Subcutaneous abdominal adipose tissue (tissue), 5 donors: ENCODE results near the gene GPR68.

ENCODE experiments used
- H3K27ac ChIP-seq: one replicate; pipeline ENCODE4 v1.7.0; 2013; ENCODE audit warnings: low read depth, mild to moderate bottlenecking, inconsistent platforms, low read length, moderate library complexity
- H3K27me3 ChIP-seq, 5 donors: one replicate each; pipeline ENCODE4 v1.7.0; 2013; ENCODE audit warnings: low read length in 5 of 5, inconsistent platforms in 1 of 5; ENCODE audit not compliant: control insufficient read depth in 5 of 5, insufficient read depth in 4 of 5
- H3K36me3 ChIP-seq, 5 donors: one replicate each; pipeline ENCODE4 v1.7.0; 2013; ENCODE audit warnings: low read length in 5 of 5; ENCODE audit not compliant: control insufficient read depth in 5 of 5, insufficient read depth in 5 of 5
- H3K4me1 ChIP-seq, 5 donors: one replicate each; pipeline ENCODE4 v1.7.0; 2013; ENCODE audit warnings: low read length in 5 of 5, mild to moderate bottlenecking in 3 of 5, moderate library complexity in 1 of 5; ENCODE audit not compliant: control insufficient read depth in 5 of 5, insufficient read depth in 5 of 5
- H3K4me3 ChIP-seq, 5 donors: one replicate each; pipeline ENCODE4 v1.7.0; 2013; ENCODE audit warnings: low read length in 5 of 5, low read depth in 1 of 5
- H3K9ac ChIP-seq, 5 donors: one replicate each; pipeline ENCODE4 v1.7.0; 2013; ENCODE audit warnings: low read length in 5 of 5, mild to moderate bottlenecking in 4 of 5, moderate library complexity in 3 of 5
- H3K9me3 ChIP-seq, 5 donors: one replicate each; pipeline ENCODE4 v1.7.0; 2013; ENCODE audit warnings: low read length in 5 of 5; ENCODE audit not compliant: control insufficient read depth in 5 of 5
- donor health status: healthy.
- donor health status: healthy.
- donor health status: healthy.
- donor health status: healthy.
- donor health status: healthy.

The GPR68 gene

GRCh38 chr14:91242635-91243034 lies 1.9 kb downstream of the GPR68 start:
- peaks cover 4 to 11% (median 6%) of the 10 kb centered on the region in 5 donors for H3K27me3 ChIP-seq
- no peak overlapping the region for H3K27ac ChIP-seq
- H3K9me3 ChIP-seq: peaks cover 0 to 3% (median 0%) of the 10 kb centered on the region in 5 donors
- H3K36me3 ChIP-seq: no peaks in the 10 kb centered on the region
- H3K4me3 ChIP-seq: no peak overlapping the region
- H3K4me1 ChIP-seq: peaks cover 0 to 27% (median 19%) of the 10 kb centered on the region in 5 donors
- H3K9ac ChIP-seq: no peak overlapping the region

GRCh38 chr14:91241863-91242262 lies 2.6 kb downstream of the GPR68 start:
- Histone ChIP-seq H3K9ac (no peak overlapping the region), H3K27me3 (peaks cover 4 to 11% (median 6%) of the 10 kb centered on the region in 5 donors), H3K27ac (no peak overlapping the region), H3K4me1 (peaks cover 0 to 27% (median 19%) of the 10 kb centered on the region in 5 donors), H3K4me3 (peak overlapping the region in 1 of 5 donors; percentile 15), H3K9me3 (no peaks in the 10 kb centered on the region), H3K36me3 (no peaks in the 10 kb centered on the region)

GRCh38 chr14:91238661-91239060 lies 5.8 kb downstream of the GPR68 start:
- peaks cover 0 to 18% (median 7%) of the 10 kb centered on the region in 5 donors for H3K4me1 ChIP-seq
- H3K36me3 ChIP-seq: no peaks in the 10 kb centered on the region
- H3K4me3 ChIP-seq: no peak overlapping the region
- no peak overlapping the region for H3K9ac ChIP-seq
- H3K9me3 ChIP-seq: peaks cover 0 to 7% (median 3%) of the 10 kb centered on the region in 5 donors
- H3K27me3 ChIP-seq: peaks cover 2 to 6% (median 5%) of the 10 kb centered on the region in 5 donors
- no peak overlapping the region for H3K27ac ChIP-seq

GRCh38 chr14:91238085-91238484 lies 6.4 kb downstream of the GPR68 start:
- H3K9ac ChIP-seq: no peak overlapping the region
- no peaks in the 10 kb centered on the region for H3K36me3 ChIP-seq
- H3K9me3 ChIP-seq: peaks cover 0 to 7% (median 3%) of the 10 kb centered on the region in 5 donors
- H3K4me3 ChIP-seq: no peak overlapping the region
- H3K4me1 ChIP-seq: peaks cover 0 to 13% (median 1%) of the 10 kb centered on the region in 5 donors
- H3K27me3 ChIP-seq: peaks cover 2 to 6% (median 4%) of the 10 kb centered on the region in 5 donors
- no peak overlapping the region for H3K27ac ChIP-seq

GRCh38 chr14:91237219-91237618 lies 7.3 kb downstream of the GPR68 start:
- Histone ChIP-seq H3K4me1 (peaks cover 0 to 18% (median 0%) of the 10 kb centered on the region in 5 donors), H3K27ac (no peak overlapping the region), H3K4me3 (no peak overlapping the region), H3K27me3 (peaks cover 0 to 5% (median 3%) of the 10 kb centered on the region in 5 donors), H3K36me3 (no peaks in the 10 kb centered on the region), H3K9ac (no peak overlapping the region), H3K9me3 (peaks cover 0 to 7% (median 3%) of the 10 kb centered on the region in 5 donors)

- Histone ChIP-seq H3K36me3 (peaks cover 0 to 4% (median 0%) of the 10 kb centered on the region in 5 donors), H3K27me3 (peaks cover 0 to 5% (median under 1%) of the 10 kb centered on the region in 5 donors), H3K27ac (no peak overlapping the region), H3K4me1 (peaks cover 0 to 18% (median 0%) of the 10 kb centered on the region in 5 donors), H3K9me3 (peaks cover 0 to 10% (median 7%) of the 10 kb centered on the region in 5 donors), H3K4me3 (no peak overlapping the region), H3K9ac (no peak overlapping the region)
Measured at GRCh38 chr14:91235841-91236240, 8.7 kb downstream of the GPR68 start.

GRCh38 chr14:91234791-91235114 lies 9.8 kb downstream of the GPR68 start:
- Histone ChIP-seq H3K4me1 (peaks cover 0 to 18% (median 0%) of the 10 kb centered on the region in 5 donors), H3K27me3 (peaks cover 0 to 5% (median 0%) of the 10 kb centered on the region in 5 donors)

GRCh38 chr14:91233936-91234790 lies 10.3 kb downstream of the GPR68 start:
- Histone ChIP-seq H3K9me3 (peaks cover 0 to 11% (median 7%) of the 10 kb centered on the region in 5 donors), H3K4me1 (peaks cover 0 to 22% (median 0%) of the 10 kb centered on the region in 5 donors), H3K36me3 (peaks cover 0 to 4% (median 0%) of the 10 kb centered on the region in 5 donors), H3K27me3 (peaks cover 0 to 5% (median 0%) of the 10 kb centered on the region in 5 donors), H3K27ac (no peak overlapping the region), H3K9ac (no peak overlapping the region), H3K4me3 (peak overlapping the region in 1 of 5 donors; percentile 4)

More at GRCh38 chr14:91234791-91235114, 9.8 kb downstream of the GPR68 start:
- Histone ChIP-seq H3K4me3 (no peak overlapping the region), H3K9me3 (peaks cover 0 to 11% (median 7%) of the 10 kb centered on the region in 5 donors), H3K9ac (no peak overlapping the region), H3K27ac (no peak overlapping the region), H3K36me3 (peaks cover 0 to 4% (median 0%) of the 10 kb centered on the region in 5 donors)

GRCh38 chr14:91232603-91233002 lies 11.9 kb downstream of the GPR68 start:
- peaks cover 0 to 11% (median 7%) of the 10 kb centered on the region in 5 donors for H3K9me3 ChIP-seq
- H3K36me3 ChIP-seq: peaks cover 0 to 12% (median 4%) of the 10 kb centered on the region in 5 donors
- no peak overlapping the region for H3K9ac ChIP-seq
- no peak overlapping the region for H3K4me3 ChIP-seq
- no peaks in the 10 kb centered on the region for H3K27me3 ChIP-seq
- no peak overlapping the region for H3K27ac ChIP-seq
- peaks cover 0 to 19% (median 0%) of the 10 kb centered on the region in 5 donors for H3K4me1 ChIP-seq

GRCh38 chr14:91232052-91232451 lies 12.5 kb downstream of the GPR68 start:
- Histone ChIP-seq H3K27ac (no peak overlapping the region), H3K36me3 (peaks cover 0 to 16% (median 8%) of the 10 kb centered on the region in 5 donors), H3K27me3 (no peaks in the 10 kb centered on the region), H3K4me1 (peaks cover 0 to 19% (median 0%) of the 10 kb centered on the region in 5 donors), H3K4me3 (no peak overlapping the region), H3K9ac (no peak overlapping the region), H3K9me3 (peaks cover 0 to 11% (median 7%) of the 10 kb centered on the region in 5 donors)
